ENCODE results near the gene NEDD9.

DNA sequence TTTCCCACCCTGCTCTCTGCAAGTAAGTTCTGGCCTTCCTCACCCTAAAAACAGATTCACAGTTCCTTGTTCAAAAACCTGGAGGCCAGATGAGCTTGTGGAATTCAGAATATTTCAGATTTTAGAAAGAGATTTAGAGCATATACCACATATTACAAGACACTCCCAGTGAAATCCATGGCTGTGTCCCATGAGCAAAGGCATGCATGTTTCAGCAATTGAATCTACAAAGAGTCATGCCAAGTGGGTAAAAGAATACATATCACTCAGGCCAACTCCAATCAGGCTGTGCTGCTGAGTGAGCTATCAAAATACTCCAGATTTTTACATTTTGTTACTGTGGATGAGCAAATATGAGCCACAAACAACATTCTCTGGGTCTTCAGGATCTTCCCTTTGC is 10.2 kb upstream of the NEDD9 start:
- TF ChIP-seq, protein P1, sequence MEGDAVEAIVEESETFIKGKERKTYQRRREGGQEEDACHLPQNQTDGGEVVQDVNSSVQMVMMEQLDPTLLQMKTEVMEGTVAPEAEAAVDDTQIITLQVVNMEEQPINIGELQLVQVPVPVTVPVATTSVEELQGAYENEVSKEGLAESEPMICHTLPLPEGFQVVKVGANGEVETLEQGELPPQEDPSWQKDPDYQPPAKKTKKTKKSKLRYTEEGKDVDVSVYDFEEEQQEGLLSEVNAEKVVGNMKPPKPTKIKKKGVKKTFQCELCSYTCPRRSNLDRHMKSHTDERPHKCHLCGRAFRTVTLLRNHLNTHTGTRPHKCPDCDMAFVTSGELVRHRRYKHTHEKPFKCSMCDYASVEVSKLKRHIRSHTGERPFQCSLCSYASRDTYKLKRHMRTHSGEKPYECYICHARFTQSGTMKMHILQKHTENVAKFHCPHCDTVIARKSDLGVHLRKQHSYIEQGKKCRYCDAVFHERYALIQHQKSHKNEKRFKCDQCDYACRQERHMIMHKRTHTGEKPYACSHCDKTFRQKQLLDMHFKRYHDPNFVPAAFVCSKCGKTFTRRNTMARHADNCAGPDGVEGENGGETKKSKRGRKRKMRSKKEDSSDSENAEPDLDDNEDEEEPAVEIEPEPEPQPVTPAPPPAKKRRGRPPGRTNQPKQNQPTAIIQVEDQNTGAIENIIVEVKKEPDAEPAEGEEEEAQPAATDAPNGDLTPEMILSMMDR (tag by site-specific recombination; IDR thresholded peaks at IDR 0.05) = no peak
- TF ChIP-seq ZBTB1 (tag by site-specific recombination; IDR thresholded peaks at IDR 0.05) (no peak), ZNF266 (tag by site-specific recombination; IDR thresholded peaks at IDR 0.05; ENCODE audit: low read depth) (no peak), ZFP3 (tag by site-specific recombination; IDR thresholded peaks at IDR 0.05; ENCODE audit: low read depth) (no peak), ZNF555 (tag by site-specific recombination; conservative IDR thresholded peaks at IDR 0.05) (no peak), ZXDB (tag by site-specific recombination; IDR thresholded peaks at IDR 0.05) (no peak), ZNF114 (tag by site-specific recombination; IDR thresholded peaks at IDR 0.05) (no peak), GLI4 (tag by site-specific recombination; IDR thresholded peaks at IDR 0.05) (no peak), HOXD13 (CRISPR knock-in tag; IDR thresholded peaks at IDR 0.05; ENCODE audit: borderline replicate concordance) (no peak), ZNF274 (IDR thresholded peaks at IDR 0.05; ENCODE audit: low read length) (no peak), ZNF274 (tag by site-specific recombination; IDR thresholded peaks at IDR 0.05; ENCODE audit: borderline replicate concordance) (no peak), SP7 (tag by site-specific recombination; IDR thresholded peaks at IDR 0.05) (no peak)
- TF ChIP-seq, protein P2, sequence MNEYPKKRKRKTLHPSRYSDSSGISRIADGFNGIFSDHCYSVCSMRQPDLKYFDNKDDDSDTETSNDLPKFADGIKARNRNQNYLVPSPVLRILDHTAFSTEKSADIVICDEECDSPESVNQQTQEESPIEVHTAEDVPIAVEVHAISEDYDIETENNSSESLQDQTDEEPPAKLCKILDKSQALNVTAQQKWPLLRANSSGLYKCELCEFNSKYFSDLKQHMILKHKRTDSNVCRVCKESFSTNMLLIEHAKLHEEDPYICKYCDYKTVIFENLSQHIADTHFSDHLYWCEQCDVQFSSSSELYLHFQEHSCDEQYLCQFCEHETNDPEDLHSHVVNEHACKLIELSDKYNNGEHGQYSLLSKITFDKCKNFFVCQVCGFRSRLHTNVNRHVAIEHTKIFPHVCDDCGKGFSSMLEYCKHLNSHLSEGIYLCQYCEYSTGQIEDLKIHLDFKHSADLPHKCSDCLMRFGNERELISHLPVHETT (tag by site-specific recombination; IDR thresholded peaks at IDR 0.05) = no peak
- TF ChIP-seq, protein P3, sequence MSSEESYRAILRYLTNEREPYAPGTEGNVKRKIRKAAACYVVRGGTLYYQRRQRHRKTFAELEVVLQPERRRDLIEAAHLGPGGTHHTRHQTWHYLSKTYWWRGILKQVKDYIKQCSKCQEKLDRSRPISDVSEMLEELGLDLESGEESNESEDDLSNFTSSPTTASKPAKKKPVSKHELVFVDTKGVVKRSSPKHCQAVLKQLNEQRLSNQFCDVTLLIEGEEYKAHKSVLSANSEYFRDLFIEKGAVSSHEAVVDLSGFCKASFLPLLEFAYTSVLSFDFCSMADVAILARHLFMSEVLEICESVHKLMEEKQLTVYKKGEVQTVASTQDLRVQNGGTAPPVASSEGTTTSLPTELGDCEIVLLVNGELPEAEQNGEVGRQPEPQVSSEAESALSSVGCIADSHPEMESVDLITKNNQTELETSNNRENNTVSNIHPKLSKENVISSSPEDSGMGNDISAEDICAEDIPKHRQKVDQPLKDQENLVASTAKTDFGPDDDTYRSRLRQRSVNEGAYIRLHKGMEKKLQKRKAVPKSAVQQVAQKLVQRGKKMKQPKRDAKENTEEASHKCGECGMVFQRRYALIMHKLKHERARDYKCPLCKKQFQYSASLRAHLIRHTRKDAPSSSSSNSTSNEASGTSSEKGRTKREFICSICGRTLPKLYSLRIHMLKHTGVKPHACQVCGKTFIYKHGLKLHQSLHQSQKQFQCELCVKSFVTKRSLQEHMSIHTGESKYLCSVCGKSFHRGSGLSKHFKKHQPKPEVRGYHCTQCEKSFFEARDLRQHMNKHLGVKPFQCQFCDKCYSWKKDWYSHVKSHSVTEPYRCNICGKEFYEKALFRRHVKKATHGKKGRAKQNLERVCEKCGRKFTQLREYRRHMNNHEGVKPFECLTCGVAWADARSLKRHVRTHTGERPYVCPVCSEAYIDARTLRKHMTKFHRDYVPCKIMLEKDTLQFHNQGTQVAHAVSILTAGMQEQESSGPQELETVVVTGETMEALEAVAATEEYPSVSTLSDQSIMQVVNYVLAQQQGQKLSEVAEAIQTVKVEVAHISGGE (tag by site-specific recombination; conservative IDR thresholded peaks at IDR 0.05; ENCODE audit: low read depth) = no peak
